GM23248 (cell line): ENCODE data around the gene CABCOCO1. TPM values are rescaled to one million over a fixed set of nuclear protein-coding genes. Genes with fewer than 3 reads are reported as not detected.

ENCODE experiments used
- DNase-seq: peaks from one replicate; pipeline ENCODE4 v3.0.0-alpha.2; 2015
- H2AFZ ChIP-seq: fragments of 200-600 bp; sonication (generic); 2 replicates; pipeline ENCODE4 v1.6.1; 2016; ENCODE audit warnings: antibody characterized with exemption
- H3F3A ChIP-seq: fragments of 200-600 bp; sonication (generic); 2 replicates; pipeline ENCODE4 v1.6.1; 2016; ENCODE audit warnings: mild to moderate bottlenecking, antibody characterized with exemption, mixed run types; ENCODE audit not compliant: insufficient read depth
- H3K27ac ChIP-seq: fragments of 200-600 bp; sonication (generic); 2 replicates; pipeline ENCODE4 v1.5.1; 2016; ENCODE audit warnings: mild to moderate bottlenecking
- H3K27me3 ChIP-seq: fragments of 200-600 bp; sonication (generic); replicated peaks from 2 replicates; pipeline ENCODE4 v1.6.1; 2016; ENCODE audit warnings: mild to moderate bottlenecking; ENCODE audit not compliant: insufficient read depth
- H3K36me3 ChIP-seq: fragments of 200-600 bp; sonication (generic); 2 replicates; pipeline ENCODE4 v1.6.1; 2016; ENCODE audit warnings: low read depth, mild to moderate bottlenecking
- H3K4me1 ChIP-seq: fragments of 200-600 bp; sonication (generic); 2 replicates; pipeline ENCODE4 v1.6.1; 2016; ENCODE audit warnings: mild to moderate bottlenecking; ENCODE audit not compliant: insufficient read depth
- H3K4me2 ChIP-seq: fragments of 200-600 bp; sonication (generic); one replicate; pipeline ENCODE4 v1.6.1; 2016; ENCODE audit warnings: mild to moderate bottlenecking; ENCODE audit not compliant: unreplicated experiment
- H3K4me3 ChIP-seq: fragments of 200-600 bp; sonication (generic); 2 replicates; pipeline ENCODE4 v1.5.1; 2016; ENCODE audit warnings: mild to moderate bottlenecking
- H3K79me2 ChIP-seq: fragments of 200-600 bp; sonication (generic); 2 replicates; pipeline ENCODE4 v1.6.1; 2016; ENCODE audit warnings: mild to moderate bottlenecking; ENCODE audit not compliant: insufficient read depth
- H3K9ac ChIP-seq: fragments of 200-600 bp; sonication (generic); 2 replicates; pipeline ENCODE4 v1.6.1; 2016; ENCODE audit warnings: mild to moderate bottlenecking
- H3K9me2 ChIP-seq: fragments of 200-600 bp; sonication (generic); 2 replicates; pipeline ENCODE4 v1.6.1; 2016; ENCODE audit warnings: mixed run types, mild to moderate bottlenecking, moderate library complexity; ENCODE audit not compliant: insufficient read depth
- H3K9me3 ChIP-seq: fragments of 200-600 bp; sonication (generic); one replicate; pipeline ENCODE4 v1.6.1; 2017; ENCODE audit warnings: low read depth
- H4K20me1 ChIP-seq: fragments of 200-600 bp; sonication (generic); 2 replicates; pipeline ENCODE4 v1.6.0; 2016; ENCODE audit not compliant: insufficient read depth
- EZH2 ChIP-seq: fragments of 200-600 bp; sonication (generic); IDR thresholded peaks from 2 replicates; pipeline ENCODE4 v1.6.1; 2018; ENCODE audit warnings: antibody characterized with exemption, mild to moderate bottlenecking; ENCODE audit not compliant: insufficient read depth, poor library complexity, severe bottlenecking
- EZH2phosphoT487 ChIP-seq: fragments of 200-600 bp; sonication (generic); IDR thresholded peaks from 2 replicates; pipeline ENCODE4 v1.6.1; 2018; ENCODE audit warnings: antibody characterized with exemption, moderate library complexity, mild to moderate bottlenecking, low read depth; ENCODE audit not compliant: insufficient read depth
- whole genome bisulfite sequencing, 2 experiments: methylation state at CpG; one replicate each; pipeline ENCODE4 v1.1.6; 2015 to 2017; ENCODE audit warnings: low lambda C conversion rate in 2 of 2, low coverage in 1 of 2; ENCODE audit errors: missing lambda C conversion rate in 2 of 2; 5-methylcytosine and 5-hydroxymethylcytosine counted together
- in situ Hi-C: fragments of 300-500 bp; cut with MboI; formaldehyde crosslinking; loops from 2 replicates; pipeline ENCODE4 v1.15.0; 2020
- polyA plus RNA-seq: library from polyadenylated mRNA; unstranded; fragments of >200 nt; fragmentation: Nextera tagmentation; extraction: Ambion mirVana; gene quantifications from 2 replicates; pipeline ENCODE4 v1.2.1, GENCODE V29; 2016
- total RNA-seq: library from RNA; depleted of rRNA; stranded (reverse); fragments of >200 nt; shearing (Covaris generic); gene quantifications from 2 replicates; pipeline ENCODE4 v1.2.3, GENCODE V29; 2014

Gene CABCOCO1
- total and polyA plus RNA-seq, 2 experiments from 2014 or later = 0.22 to 1.1 TPM

DNA sequence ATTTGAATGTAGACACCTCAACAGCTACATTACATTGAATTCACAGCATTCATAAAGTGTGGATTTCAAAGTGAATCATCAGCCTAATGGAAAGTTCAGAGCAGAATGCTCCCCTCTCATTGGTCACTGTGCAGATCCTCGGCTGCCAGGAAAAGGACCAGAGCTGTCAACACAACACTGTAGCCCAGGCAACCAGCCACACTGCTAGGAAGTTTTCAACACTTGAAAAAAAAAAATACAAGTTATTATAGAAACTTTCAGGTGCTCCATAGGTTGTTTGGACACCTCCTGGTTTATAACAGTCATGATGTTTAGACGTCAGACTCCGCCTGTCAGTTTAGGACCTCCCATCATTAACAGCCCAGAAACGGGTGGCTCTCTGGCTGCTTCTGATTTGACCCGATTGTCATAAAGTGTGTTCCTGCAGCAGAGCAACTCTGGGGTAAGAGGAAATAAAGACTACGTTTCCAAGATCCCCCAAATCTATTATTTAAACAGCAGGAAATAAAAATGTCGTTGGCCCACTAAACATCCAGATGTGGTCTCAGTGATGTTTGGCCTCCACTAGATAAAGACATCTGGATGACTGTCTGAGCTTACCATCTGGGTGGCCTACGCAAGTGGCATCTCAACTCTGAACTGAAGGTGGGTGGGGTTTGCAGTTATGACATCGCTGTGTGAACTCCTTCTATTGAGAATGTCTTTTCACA is 117.4 kb downstream of the CABCOCO1 start:
- Histone ChIP-seq H3K36me3 (no peaks in the 10 kb centered on the region), H3F3A (peaks cover 16% of the 10 kb centered on the region), H3K4me3 (0 out of 2 replicates have a peak overlapping the region, but pooled peaks have one; percentile 5), H3K4me1 (peaks cover 21% of the 10 kb centered on the region), H3K4me2 (peak overlapping the region; percentile 44), H3K9me3 (no peaks in the 10 kb centered on the region), H3K9me2 (no peaks in the 10 kb centered on the region), H2AFZ (peak overlapping the region; percentile 56; the same call in 1 of the 2 replicates), H3K27me3 (no peaks in the 10 kb centered on the region), H3K9ac (peak overlapping the region; percentile 60), H4K20me1 (no peaks in the 10 kb centered on the region), H3K27ac (peak overlapping the region; percentile 54), H3K79me2 (no peaks in the 10 kb centered on the region)
- in situ Hi-C loops = no loop called here
- WGBS, 2 experiments = 12 to 14% methylated on average over 9 of the region's 9 CpGs
- DNase-seq = peak; percentile 91
- TF ChIP-seq EZH2 (no peak), EZH2phosphoT487 (peak; percentile 81; the same call in 1 of the 2 replicates)

DNA sequence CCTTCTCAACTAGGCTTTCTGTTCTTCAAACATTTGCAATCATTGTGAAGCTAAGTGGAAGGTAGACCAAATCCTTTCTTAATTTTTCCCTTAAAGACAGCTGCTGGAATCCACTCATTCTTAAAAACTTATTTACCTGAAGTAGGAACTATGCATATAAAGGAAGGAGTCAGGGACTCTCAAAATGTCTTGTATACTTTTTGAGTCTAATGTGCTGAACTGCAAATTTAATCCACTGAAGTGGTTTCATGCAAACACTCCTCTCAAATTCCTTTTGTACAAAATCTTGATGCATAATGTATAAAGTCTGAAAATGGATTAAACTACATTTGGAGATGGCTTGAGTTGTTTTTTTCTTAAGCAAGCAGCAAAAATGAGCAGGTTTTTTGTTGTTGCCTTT is 118.0 kb downstream of the CABCOCO1 start:
- Histone ChIP-seq H3K27me3 (no peaks in the 10 kb centered on the region), H3K9me2 (no peaks in the 10 kb centered on the region), H3F3A (peaks cover 16% of the 10 kb centered on the region), H3K4me3 (no peak overlapping the region), H3K9ac (no peak overlapping the region), H4K20me1 (no peaks in the 10 kb centered on the region), H2AFZ (no peak overlapping the region), H3K4me2 (peak overlapping the region; percentile 44), H3K79me2 (no peaks in the 10 kb centered on the region), H3K4me1 (peaks cover 26% of the 10 kb centered on the region), H3K36me3 (no peaks in the 10 kb centered on the region), H3K27ac (no peak overlapping the region), H3K9me3 (no peaks in the 10 kb centered on the region)
- TF ChIP-seq EZH2 = no peak
- no peak for TF ChIP-seq EZH2phosphoT487
- in situ Hi-C loops = no loop called here
- no peak for DNase-seq

DNA sequence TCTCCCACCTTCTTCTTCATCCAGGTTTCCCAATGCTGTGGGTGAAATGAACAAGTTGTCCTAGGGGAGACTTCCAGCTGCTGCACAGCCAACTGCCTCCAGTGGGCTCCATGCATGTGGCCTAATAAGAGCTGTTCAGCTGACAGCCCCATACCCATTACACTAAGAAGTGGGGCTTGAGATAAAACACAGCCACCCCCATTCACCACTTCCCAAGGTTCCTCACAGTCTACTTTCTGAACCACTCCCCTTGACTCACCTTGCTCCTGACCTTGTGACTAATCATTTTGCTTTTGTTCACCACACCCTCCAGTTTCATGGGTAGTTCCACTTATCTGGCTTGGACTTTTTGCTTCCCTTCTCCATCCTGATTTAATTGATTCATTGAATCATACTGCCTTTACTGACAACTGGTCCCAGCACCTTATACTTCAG is 119.3 kb downstream of the CABCOCO1 start:
- DNase-seq = peak; percentile 74
- H3K27me3 ChIP-seq = no peaks in the 10 kb centered on the region

DNA sequence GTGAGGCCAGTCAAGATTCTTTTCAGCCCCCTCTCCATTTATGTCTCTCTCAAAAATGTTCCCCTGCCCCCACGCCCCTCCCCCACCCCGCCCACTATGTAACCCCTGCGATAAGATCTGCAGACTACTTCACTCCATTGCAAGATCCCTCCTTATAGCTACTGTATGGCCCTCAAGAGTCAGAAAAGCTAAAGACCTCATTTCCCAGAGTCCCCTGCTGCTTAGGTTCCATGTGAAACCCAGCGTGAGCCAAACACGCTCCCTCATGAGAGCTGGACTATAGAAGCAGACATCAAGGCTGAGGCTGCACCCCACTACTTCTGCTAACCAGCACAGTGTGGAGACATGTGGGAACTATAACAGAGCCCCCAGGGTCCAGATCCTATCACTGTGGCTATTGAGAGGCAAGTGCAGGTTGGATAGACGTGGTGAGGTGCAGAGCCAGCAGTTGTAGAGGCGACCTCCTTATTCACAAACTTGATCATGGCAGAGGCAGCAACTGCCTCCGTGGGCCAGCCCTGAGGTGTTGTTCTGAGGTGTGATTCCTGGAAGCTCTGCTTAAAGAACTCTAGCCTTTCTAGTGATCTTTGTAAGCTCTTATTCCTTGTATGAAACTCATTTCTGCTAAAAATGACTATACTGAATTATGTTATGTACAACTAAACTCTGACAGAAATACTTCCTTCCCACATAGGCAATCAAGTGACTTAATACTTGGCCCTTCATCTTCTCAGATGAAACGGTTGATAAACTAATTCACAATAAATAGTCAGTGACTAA is 121.8 kb downstream of the CABCOCO1 start:
- H3K27me3 ChIP-seq = no peaks in the 10 kb centered on the region
- no peaks in the 10 kb centered on the region for H3K79me2 ChIP-seq
- H3K27ac ChIP-seq = no peak overlapping the region
- no peak overlapping the region for H3K4me2 ChIP-seq
- no peaks in the 10 kb centered on the region for H3K9me3 ChIP-seq
- H3K36me3 ChIP-seq = no peaks in the 10 kb centered on the region
- H2AFZ ChIP-seq = no peak overlapping the region
- H3K4me3 ChIP-seq = no peak overlapping the region
- TF ChIP-seq EZH2phosphoT487 (no peak), EZH2 (no peak)
- H3K9ac ChIP-seq = no peak overlapping the region
- peak; percentile 30 for DNase-seq
- no peaks in the 10 kb centered on the region for H4K20me1 ChIP-seq
- no peaks in the 10 kb centered on the region for H3K9me2 ChIP-seq
- H3F3A ChIP-seq = peaks cover 29% of the 10 kb centered on the region
- in situ Hi-C loops = no loop called here
- peaks cover 42% of the 10 kb centered on the region for H3K4me1 ChIP-seq
- WGBS, 2 experiments = 81 to 82% methylated on average over 8 to 9 of the region's 9 CpGs

More for the DNA sequence above, 119.3 kb downstream of the CABCOCO1 start:
- no peaks in the 10 kb centered on the region for H4K20me1 ChIP-seq
- no peak overlapping the region for H3K4me3 ChIP-seq
- peaks cover 26% of the 10 kb centered on the region for H3F3A ChIP-seq
- no peak overlapping the region for H3K27ac ChIP-seq
- in situ Hi-C loops = no loop called here
- peaks cover 37% of the 10 kb centered on the region for H3K4me1 ChIP-seq
- H3K4me2 ChIP-seq = no peak overlapping the region
- H3K9ac ChIP-seq = no peak overlapping the region
- no peaks in the 10 kb centered on the region for H3K9me3 ChIP-seq
- H3K36me3 ChIP-seq = no peaks in the 10 kb centered on the region
- H3K9me2 ChIP-seq = no peaks in the 10 kb centered on the region
- TF ChIP-seq EZH2phosphoT487 (no peak), EZH2 (no peak)
- H2AFZ ChIP-seq = no peak overlapping the region
- no peaks in the 10 kb centered on the region for H3K79me2 ChIP-seq
